22Rv1 (cell line): ENCODE results near the gene FBXO22.
"Not testable (repeated sequence)": the region's sequence is repeated elsewhere in the genome, so short reads cannot be mapped to it uniquely, and the experiment has no call there.

Source experiments
- H3K27ac ChIP-seq: fragments of 450-650 bp; 2 replicates; pipeline ENCODE4 v1.5.1; 2017
- CTCF ChIP-seq: fragments of 450-650 bp; IDR thresholded peaks from 2 replicates; pipeline ENCODE4 v1.5.1; 2017; ENCODE audit warnings: mild to moderate bottlenecking
- ZFX ChIP-seq: fragments of 450-650 bp; IDR thresholded peaks from 2 replicates; pipeline ENCODE4 v1.6.1; 2017; ENCODE audit warnings: antibody characterized with exemption, borderline replicate concordance

The FBXO22 gene

GRCh38 chr15:75903331-75904239 lies at the start of gene FBXO22:
FBXO22 (plus strand) TSS chr15:75903878; CDS start chr15:75903964, 86 bp downstream.
- peak within 1 kb of the TSS; percentile 95 for H3K27ac ChIP-seq
- TF ChIP-seq CTCF (no peak), ZFX (no peak)

GRCh38 chr15:75857886-75858285 lies 45.8 kb upstream of the FBXO22 start:
- TF ChIP-seq CTCF (no peak), ZFX (no peak)

DNA sequence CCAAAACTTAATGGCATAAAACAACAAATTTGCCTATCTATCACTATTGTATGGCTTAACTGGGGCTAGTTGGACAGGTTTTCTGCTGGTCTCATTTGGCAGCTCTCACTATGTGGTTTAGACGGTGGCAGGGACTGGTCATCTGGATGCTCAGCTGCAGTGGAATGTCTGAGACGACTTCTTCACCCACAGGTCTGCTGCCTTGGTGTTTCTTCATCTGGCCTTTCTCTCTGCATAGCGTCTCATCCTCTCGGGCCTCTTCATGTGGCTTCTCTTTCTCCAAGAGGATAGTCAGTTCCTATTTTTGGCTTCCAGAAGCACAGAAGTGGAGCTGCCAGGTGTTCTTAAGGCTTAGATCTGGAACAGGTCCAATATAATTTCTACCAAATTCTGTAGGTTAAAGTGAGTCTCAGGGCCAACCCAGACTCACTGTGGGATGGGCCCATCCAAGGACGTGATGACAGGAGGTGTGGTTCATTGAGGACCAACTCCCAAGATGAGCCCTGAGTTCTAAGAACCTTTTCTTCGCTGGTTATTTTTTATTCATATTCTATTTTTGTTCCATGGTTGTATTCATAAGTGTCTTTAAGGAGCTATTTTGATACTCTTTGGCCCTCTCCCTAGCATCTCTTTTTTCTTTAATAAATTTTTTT lies 41.8 kb upstream of the FBXO22 start:
- no peak for TF ChIP-seq ZFX
- TF ChIP-seq CTCF: no peak
- H3K27ac ChIP-seq: peak overlapping the region; percentile 63; the same call in 1 of the 2 replicates

More at GRCh38 chr15:75857886-75858285, 45.8 kb upstream of the FBXO22 start:
- no peak overlapping the region for H3K27ac ChIP-seq

DNA sequence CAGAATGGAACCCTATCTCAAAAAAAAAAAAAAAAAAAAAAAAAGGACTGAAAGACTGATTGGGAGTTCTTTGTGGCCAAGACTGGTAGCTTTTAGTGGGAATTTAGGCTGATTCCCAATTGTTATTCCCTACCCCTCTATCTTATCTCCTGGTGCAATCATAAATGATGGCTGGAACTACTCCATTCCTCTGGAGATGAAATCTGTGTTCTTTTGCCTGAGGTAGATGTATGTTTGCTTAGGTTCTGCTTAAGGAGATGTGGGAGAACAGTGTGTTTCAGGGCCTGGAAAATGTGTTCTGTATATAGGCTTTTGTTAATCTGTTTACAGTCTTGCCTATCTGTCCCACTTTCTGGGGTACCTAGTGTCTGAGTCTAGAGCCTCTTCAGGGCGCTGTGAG lies 40.9 kb upstream of the FBXO22 start:
- no peak for TF ChIP-seq ZFX
- TF ChIP-seq CTCF: no peak
- peak overlapping the region; percentile 63 for H3K27ac ChIP-seq

DNA sequence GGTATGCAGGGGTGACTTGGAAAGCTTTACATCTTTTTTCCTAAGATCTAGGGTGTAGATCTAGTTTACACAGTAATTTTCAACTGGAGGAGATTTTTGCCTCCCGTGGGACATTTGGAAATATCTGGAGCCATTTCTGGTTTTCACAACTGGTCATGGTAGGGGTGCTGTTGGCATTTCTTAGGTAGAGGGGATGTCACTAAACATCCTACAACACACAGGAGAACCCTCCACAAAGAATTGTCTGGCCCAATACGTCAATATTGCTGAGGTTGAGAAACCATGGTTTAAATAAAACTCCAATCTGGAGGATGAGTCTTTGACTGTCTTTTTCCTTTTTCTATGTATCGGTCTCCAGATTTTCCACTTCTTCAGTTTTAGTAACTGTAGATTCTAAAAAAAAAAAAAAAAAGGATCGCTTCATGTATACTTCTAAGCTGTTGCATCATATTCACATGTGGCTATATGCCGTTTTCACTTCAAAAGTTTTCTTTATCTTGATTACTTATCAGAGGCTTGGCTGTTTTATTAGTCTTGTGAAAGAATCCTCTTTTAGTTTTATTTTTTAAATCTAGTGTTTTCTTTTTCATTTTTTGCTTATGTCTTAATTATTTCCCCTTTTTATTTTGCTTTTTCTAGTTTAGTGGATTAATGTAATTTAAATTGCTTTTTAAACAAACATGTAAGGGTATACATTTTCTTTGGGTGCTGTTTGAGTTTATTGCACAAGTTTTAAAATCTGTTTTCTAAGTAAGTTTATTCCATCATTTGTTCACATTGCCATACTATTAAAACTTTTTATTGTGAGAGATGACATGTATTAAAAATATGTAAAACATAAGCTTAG lies 39.2 kb upstream of the FBXO22 start:
- TF ChIP-seq CTCF (no peak), ZFX (no peak)
- H3K27ac ChIP-seq: no peak overlapping the region

- H3K27ac ChIP-seq: not testable (repeated sequence)
These were observed 37.6 kb upstream of the FBXO22 start for GRCh38 chr15:75866045-75866444.

- TF ChIP-seq ZFX (no peak), CTCF (no peak)
- no peak overlapping the region for H3K27ac ChIP-seq
These were observed 36.8 kb upstream of the FBXO22 start for GRCh38 chr15:75866916-75867315.
